K562 (cell line): ENCODE data around the gene MIDN. TPM values are rescaled to one million over a fixed set of nuclear protein-coding genes. Genes with fewer than 3 reads are reported as not detected.

Experiments
- FOXK1 ChIP-seq: sonication (generic); formaldehyde crosslinking; IDR thresholded peaks from 2 replicates; pipeline ENCODE4 v1.8.0; 2022; ENCODE audit warnings: missing genetic modification reagents, mild to moderate bottlenecking, borderline replicate concordance
- PHF21A ChIP-seq: fragments of 450-650 bp; IDR thresholded peaks from 2 replicates; pipeline ENCODE4 v1.6.1; 2017; ENCODE audit warnings: low read depth, borderline replicate concordance
- polyA plus RNA-seq, 8 experiments: library from polyadenylated mRNA; depleted of rRNA in 4 of 8; stranded (reverse) in 5 of 8; unstranded in 3 of 8; fragments of >200 nt; fragmentation: Nextera tagmentation in 2 of 8; fragmentation: Illumina TruSeq in 1 of 8; extraction: Ambion mirVana in 2 of 8; extraction: Trizol in 1 of 8; gene quantifications; 2 replicates each; pipeline versions ENCODE4 v1.2.1 to v1.2.3, GENCODE V29; 2011 to 2014; ENCODE audit warnings: inconsistent platforms in 1 of 8, missing spikeins in 1 of 8
- total RNA-seq, 7 experiments: library from RNA; depleted of rRNA in 6 of 7; stranded (reverse); fragments of >200 nt in 6 of 7; fragmentation: Illumina TruSeq in 2 of 7; extraction: Trizol in 2 of 7; gene quantifications; 2 replicates each; pipeline versions ENCODE4 v1.2.1 to v1.2.3, GENCODE V29; 2011 to 2021; ENCODE audit warnings: low replicate concordance in 1 of 7
- TF ChIP-seq, protein P1 (sequence below): fragments of 450-650 bp; IDR thresholded peaks from 2 replicates; pipeline ENCODE4 v1.7.0; 2016; ENCODE audit warnings: borderline replicate concordance
- TF ChIP-seq, protein P2 (sequence below): fragments of 450-650 bp; IDR thresholded peaks from 2 replicates; pipeline ENCODE4 v1.6.1; 2014; ENCODE audit warnings: low read depth, mild to moderate bottlenecking, moderate library complexity, borderline replicate concordance
- TF ChIP-seq, protein P3 (sequence below): fragments of 450-650 bp; IDR thresholded peaks from 2 replicates; pipeline ENCODE4 v1.6.1; 2017; ENCODE audit warnings: antibody characterized with exemption

MIDN gene
- total and polyA plus RNA-seq, 9 of the 15 experiments (the other 6 are each of a cell fraction or from before 2014, with no cell fraction given): 0.17 to 120 (median 10.1) TPM

DNA sequence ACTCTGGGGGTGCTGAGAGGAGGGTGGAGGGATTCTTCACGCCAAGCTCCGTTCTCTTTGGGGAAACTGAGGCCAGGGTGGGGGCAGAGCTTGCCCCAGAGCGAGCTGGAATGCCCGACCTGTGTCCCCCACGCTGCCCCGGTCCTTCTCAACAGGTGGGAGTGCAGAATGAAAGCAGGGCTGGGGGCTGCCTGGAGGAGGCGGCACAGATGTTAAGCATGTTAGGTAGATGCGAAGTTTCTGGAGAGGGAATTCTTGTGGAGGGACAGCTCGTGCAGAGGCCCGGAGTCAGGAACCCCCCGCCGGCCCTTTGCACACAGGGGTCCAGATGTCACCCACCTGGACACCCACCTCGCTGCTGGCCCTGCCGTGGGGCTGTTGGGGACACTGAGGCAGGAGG is 46.3 kb downstream of the MIDN start (continued):
- TF ChIP-seq FOXK1 (CRISPR knock-in tag) (no peak), PHF21A (no peak)
- TF ChIP-seq, protein P1, sequence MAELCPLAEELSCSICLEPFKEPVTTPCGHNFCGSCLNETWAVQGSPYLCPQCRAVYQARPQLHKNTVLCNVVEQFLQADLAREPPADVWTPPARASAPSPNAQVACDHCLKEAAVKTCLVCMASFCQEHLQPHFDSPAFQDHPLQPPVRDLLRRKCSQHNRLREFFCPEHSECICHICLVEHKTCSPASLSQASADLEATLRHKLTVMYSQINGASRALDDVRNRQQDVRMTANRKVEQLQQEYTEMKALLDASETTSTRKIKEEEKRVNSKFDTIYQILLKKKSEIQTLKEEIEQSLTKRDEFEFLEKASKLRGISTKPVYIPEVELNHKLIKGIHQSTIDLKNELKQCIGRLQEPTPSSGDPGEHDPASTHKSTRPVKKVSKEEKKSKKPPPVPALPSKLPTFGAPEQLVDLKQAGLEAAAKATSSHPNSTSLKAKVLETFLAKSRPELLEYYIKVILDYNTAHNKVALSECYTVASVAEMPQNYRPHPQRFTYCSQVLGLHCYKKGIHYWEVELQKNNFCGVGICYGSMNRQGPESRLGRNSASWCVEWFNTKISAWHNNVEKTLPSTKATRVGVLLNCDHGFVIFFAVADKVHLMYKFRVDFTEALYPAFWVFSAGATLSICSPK: no peak
- TF ChIP-seq, protein P2, sequence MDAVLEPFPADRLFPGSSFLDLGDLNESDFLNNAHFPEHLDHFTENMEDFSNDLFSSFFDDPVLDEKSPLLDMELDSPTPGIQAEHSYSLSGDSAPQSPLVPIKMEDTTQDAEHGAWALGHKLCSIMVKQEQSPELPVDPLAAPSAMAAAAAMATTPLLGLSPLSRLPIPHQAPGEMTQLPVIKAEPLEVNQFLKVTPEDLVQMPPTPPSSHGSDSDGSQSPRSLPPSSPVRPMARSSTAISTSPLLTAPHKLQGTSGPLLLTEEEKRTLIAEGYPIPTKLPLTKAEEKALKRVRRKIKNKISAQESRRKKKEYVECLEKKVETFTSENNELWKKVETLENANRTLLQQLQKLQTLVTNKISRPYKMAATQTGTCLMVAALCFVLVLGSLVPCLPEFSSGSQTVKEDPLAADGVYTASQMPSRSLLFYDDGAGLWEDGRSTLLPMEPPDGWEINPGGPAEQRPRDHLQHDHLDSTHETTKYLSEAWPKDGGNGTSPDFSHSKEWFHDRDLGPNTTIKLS: no peak
- TF ChIP-seq, protein P3, sequence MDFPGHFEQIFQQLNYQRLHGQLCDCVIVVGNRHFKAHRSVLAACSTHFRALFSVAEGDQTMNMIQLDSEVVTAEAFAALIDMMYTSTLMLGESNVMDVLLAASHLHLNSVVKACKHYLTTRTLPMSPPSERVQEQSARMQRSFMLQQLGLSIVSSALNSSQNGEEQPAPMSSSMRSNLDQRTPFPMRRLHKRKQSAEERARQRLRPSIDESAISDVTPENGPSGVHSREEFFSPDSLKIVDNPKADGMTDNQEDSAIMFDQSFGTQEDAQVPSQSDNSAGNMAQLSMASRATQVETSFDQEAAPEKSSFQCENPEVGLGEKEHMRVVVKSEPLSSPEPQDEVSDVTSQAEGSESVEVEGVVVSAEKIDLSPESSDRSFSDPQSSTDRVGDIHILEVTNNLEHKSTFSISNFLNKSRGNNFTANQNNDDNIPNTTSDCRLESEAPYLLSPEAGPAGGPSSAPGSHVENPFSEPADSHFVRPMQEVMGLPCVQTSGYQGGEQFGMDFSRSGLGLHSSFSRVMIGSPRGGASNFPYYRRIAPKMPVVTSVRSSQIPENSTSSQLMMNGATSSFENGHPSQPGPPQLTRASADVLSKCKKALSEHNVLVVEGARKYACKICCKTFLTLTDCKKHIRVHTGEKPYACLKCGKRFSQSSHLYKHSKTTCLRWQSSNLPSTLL: no peak
- TF ChIP-seq, all 486 proteins: peak for 5
